HG03196 (cell line): ENCODE measurements around the gene MCTS1.
"Not testable (repeated sequence)": the region's sequence is repeated elsewhere in the genome, so short reads cannot be mapped to it uniquely, and the experiment has no call there.

Source experiments
- ATAC-seq: cut with Tn5 transposase; IDR thresholded peaks from one replicate; pipeline ENCODE4 v1.9.1; 2021; ENCODE audit not compliant: unreplicated experiment

Gene MCTS1

GRCh38 chrX:120629667-120630537, 26.0 kb downstream of the MCTS1 start, which contains the start of gene C1GALT1C1:
Gene C1GALT1C1, minus strand, starts transcription at chrX:120630054. Its CDS starts 2,888 bp downstream, at chrX:120627166.
- ATAC-seq: peak; percentile 98

DNA sequence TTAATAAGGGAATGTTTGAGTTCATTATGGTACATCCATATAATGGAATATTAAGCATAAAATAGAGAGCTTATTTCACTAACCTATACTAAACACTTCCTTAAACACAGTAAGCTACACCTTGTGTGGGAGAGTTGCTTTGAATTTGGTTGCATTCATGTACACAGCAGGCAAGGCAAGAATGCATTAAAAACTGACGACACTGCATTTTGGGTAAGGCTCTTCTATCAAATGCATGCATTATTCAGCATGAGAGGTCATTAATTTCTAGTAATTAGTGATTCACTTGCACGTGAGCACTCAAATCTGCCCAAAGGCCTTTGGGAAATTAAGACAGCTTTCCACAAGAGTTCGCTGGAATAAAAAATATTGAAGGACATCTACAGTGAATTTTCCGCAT, 34.7 kb downstream of the MCTS1 start:
- no peak for ATAC-seq

DNA sequence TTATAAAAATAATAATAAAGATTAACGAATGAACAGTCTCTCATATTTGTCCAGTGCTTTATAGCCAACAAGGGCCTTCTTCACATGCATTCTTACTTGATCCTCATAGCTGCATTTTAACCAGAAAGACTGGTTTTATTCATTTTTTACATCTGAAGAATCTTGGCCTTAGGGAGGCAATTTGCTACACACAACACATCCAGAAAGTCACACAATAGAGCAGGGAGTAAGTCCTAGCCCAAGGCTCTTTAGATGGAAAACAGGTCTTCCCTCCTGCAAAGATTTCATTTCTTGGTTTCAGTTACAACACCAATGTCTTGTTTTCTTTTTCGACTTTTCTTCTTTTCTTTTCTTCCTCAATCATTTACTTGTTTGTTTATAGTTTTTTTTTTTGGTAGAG, 39.0 kb downstream of the MCTS1 start:
- no peak for ATAC-seq

GRCh38 chrX:120647127-120647526, 43.2 kb downstream of the MCTS1 start:
- no peak for ATAC-seq

DNA sequence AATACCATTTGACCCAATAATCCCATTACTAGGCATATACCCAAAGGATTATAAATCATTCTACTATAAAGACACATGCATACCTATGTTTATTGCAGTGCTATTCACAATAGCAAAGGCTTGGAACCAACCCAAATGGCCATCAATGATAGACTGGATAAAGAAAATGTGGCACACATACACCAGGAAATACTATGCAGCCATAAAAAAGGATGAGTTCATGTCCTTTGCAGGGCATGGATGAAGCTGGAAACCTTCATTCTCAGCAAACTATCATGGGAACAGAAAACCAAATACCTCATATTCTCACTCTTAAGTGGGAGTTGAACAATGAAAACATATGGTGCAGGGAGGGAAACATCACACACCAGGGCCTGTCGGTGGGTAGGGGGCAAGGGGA, 48.4 kb downstream of the MCTS1 start:
- ATAC-seq: not testable (repeated sequence)

- ATAC-seq: no peak
These were observed 49.1 kb downstream of the MCTS1 start for GRCh38 chrX:120653000-120653399.

- no peak for ATAC-seq
These were observed 56.7 kb downstream of the MCTS1 start for GRCh38 chrX:120660637-120661036.
